HK-2 (cell line): ENCODE data around the gene NRXN2.

Source experiments
- DNase-seq: peaks from one replicate; pipeline ENCODE4 v3.0.0-alpha.2; 2018; ENCODE audit not compliant: unreplicated experiment

Gene NRXN2

GRCh38 chr11:64723117-64723906 lies at the start of gene NRXN2:
Gene NRXN2 (minus strand): TSS chr11:64723197. CDS start chr11:64713699, 9,498 bp downstream.
- peak; percentile 70 for DNase-seq

GRCh38 chr11:64772303-64773018 lies 49.5 kb upstream of the NRXN2 start:
- no peak for DNase-seq

GRCh38 chr11:64771861-64772260 lies 48.9 kb upstream of the NRXN2 start:
- no peak for DNase-seq

- DNase-seq, result no peak
Measured at GRCh38 chr11:64770120-64770519, 47.1 kb upstream of the NRXN2 start.

- DNase-seq, result no peak
Measured at GRCh38 chr11:64769283-64769682, 46.3 kb upstream of the NRXN2 start.

GRCh38 chr11:64768300-64768694 lies 45.3 kb upstream of the NRXN2 start:
- no peak for DNase-seq

GRCh38 chr11:64767344-64768299 lies 44.6 kb upstream of the NRXN2 start:
- DNase-seq, result peak; percentile 51

- no peak for DNase-seq
Measured at GRCh38 chr11:64766881-64767280, 43.9 kb upstream of the NRXN2 start.

GRCh38 chr11:64765851-64766665 lies 43.1 kb upstream of the NRXN2 start:
- no peak for DNase-seq

- DNase-seq, result no peak
Measured at GRCh38 chr11:64765291-64765850, 42.4 kb upstream of the NRXN2 start.

GRCh38 chr11:64764753-64765152 lies 41.8 kb upstream of the NRXN2 start:
- no peak for DNase-seq

GRCh38 chr11:64764040-64764611 lies 41.1 kb upstream of the NRXN2 start:
- no peak for DNase-seq

- DNase-seq, result no peak
Measured at GRCh38 chr11:64763526-64764039, 40.6 kb upstream of the NRXN2 start.

GRCh38 chr11:64762674-64763525 lies 39.9 kb upstream of the NRXN2 start:
- peak; percentile 71 for DNase-seq

GRCh38 chr11:64762277-64762673 lies 39.3 kb upstream of the NRXN2 start:
- no peak for DNase-seq

GRCh38 chr11:64760759-64761420 lies 37.9 kb upstream of the NRXN2 start:
- DNase-seq, result no peak

GRCh38 chr11:64759722-64760719 lies 37.0 kb upstream of the NRXN2 start, which contains the start of gene PYGM:
Gene PYGM (minus strand): TSS chr11:64759974. CDS start chr11:64759898, 76 bp downstream.
- no peak for DNase-seq
